GM18519 (cell line): ENCODE data around the gene SGSM2.

Source experiments
- ATAC-seq: cut with Tn5 transposase; IDR thresholded peaks from one replicate; pipeline ENCODE4 v1.9.1; 2021; ENCODE audit warnings: mild to moderate bottlenecking, moderate library complexity; ENCODE audit not compliant: unreplicated experiment, low FRiP score

SGSM2 gene

DNA sequence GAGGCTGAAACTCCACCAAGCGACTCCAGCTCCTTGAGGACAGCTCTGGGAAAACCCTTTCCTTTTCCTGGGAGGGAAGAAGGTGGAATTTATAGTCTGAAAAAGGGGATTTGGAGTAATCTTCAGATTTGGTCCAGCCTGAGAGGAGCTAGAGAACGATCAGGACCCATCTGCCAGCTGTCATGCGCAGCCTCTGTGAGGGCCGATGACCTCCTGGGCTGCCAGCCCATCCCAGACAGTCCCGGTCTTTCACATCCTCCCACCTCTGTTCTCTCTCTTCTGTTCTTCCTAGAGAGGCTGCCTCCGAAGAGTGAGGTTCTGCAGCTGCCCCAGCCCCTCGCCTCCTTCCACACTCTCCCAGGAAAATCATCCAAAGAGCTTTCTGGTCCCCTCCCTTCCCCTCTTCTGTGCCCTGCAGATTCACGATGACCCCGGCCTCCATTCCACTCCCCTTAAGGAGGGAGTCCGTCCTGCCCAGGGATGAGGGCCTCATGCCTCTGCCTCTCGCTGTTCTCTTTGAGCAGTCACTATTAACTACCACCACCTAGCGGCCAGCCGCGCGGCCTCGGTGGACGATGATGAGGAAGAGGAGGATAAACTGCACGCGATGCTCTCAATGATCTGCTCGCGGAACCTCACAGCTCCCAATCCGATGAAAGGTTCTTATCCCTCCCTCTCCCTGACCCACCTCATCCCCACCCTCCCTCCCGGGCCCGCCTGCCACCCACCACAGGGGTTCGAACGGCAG, 29.6 kb downstream of the SGSM2 start:
- ATAC-seq = no peak

DNA sequence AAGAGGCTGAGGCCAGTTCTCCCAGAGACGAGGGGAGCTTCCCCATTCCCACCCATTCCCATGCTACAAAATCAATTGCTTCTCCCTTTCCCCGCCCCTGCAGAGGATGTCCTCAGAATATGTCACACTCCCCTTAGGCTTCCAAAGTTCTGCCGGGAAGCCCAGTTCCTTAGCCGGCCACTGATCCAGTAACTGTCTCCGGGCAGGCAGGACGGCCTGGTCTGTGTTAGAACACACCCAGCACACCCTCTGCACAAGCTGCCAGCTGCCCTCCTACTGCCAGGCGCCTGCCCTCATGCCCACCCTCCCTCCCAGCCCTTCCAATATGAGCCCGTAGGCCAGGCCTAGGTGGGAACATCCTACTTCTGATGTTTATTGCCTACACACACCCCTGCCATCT, 31.1 kb downstream of the SGSM2 start:
- ATAC-seq = no peak

DNA sequence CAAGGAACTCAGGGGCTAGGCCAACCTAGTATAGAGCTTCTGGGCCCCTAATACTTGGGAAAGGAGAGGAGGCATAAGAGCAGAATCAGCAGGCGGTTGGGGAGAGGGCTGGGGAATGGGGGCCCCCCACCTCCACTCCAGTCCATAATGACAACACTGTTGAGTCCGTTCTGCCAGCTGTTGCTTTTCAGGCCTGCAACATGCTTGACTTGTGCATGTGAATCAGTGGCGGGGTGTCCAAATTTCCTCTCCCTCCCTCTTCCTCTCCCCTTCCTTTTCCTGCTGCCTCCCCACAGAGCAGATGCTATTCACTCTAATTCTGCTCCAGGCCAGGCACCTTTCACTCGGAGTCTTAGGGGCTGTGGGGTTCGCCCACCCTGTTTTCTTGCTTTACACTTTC, 31.7 kb downstream of the SGSM2 start:
- ATAC-seq = no peak

DNA sequence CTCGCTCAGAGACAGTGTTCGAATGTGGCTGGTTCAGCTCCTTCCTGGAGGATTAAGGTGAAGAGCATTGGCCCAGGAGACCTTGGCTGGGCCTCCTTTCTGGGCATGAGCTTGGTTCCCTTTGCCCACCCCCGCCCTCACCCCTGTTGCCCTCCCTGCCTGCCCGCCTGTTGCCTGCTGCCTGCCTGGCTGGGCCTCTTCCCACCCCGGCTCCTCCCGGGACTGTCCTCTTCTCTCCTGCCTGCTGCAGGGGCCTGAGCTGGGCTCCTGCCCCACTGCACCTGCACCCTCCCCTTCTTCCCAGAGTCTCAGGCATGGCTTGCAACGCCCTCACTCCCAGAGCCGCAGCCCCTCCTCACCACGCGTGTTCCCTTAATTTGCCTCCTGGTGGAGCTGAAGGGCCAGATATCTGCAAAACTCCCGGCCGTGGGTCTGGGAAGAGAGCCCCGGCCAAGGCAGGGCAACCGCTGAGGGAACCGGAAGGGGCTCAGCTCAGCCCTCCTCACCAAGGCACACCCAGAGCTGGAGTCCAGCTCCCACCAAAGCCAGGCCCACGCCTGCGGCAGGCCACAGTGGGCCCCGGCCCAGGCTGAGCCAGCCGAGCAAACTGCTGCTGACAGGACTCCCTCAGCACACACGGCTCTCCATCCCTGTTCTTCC, 32.4 kb downstream of the SGSM2 start:
- ATAC-seq = no peak

DNA sequence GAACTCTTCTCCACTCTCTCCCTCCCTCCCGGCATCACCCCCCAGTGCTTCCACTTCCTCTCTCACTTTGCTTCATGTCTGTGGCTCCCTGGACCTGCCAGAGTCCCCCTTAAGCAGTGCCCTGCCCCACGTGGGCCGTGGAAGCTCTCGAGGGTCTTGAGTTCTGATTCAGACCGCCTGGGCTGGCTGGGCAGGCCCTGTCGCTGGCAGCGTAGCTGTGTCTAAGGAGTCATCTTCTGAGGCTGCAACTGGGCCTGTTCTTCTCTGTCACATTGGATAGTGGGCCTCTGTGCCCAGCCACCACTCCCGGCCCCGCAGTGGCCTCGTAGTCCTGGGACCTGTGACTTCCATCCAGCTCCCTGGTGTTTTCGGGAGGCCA, 32.9 kb downstream of the SGSM2 start:
- ATAC-seq = no peak

DNA sequence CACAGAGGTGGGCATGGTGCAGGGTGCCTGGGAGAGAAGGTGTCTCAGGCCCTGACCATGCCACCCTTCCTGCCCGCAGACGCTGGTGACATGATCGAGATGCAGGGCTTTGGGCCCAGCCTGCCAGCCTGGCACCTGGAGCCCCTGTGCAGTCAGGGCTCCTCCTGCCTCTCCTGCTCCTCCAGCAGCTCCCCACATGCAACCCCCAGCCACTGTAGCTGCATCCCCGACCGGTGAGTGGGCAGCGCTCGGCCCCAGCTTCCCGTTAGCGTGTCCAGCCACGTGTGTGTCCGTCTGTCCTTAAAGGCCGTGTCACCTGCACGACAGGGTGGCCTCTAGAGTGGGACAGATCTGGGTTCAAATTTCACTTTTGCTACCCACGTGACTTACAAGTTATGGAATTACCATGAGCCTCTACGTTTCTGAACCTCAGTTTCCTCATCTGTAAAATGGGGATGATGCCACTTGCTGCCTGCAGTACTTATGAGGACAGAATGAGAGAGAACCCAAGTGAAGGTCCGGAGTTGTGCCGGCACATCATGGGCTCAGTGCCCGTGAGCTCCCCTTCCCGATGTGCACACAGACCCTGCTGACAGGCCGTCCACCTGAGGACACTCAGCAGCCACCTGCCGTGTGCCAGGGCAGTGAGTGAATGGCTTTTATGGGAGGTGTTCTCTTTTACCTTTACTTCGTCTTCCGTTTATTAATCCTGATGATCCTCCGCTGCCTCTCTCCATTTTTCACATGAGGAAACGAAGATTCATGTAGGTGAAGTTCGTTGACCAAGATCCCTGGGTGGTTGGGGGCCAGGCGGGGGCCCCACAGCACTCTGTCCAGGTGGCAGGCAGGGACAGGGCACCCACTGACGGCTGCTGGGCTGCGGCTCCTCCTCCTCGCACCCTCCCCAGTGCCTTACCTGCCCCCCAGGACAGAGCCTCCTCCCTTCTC, 34.2 kb downstream of the SGSM2 start:
- ATAC-seq = no peak

DNA sequence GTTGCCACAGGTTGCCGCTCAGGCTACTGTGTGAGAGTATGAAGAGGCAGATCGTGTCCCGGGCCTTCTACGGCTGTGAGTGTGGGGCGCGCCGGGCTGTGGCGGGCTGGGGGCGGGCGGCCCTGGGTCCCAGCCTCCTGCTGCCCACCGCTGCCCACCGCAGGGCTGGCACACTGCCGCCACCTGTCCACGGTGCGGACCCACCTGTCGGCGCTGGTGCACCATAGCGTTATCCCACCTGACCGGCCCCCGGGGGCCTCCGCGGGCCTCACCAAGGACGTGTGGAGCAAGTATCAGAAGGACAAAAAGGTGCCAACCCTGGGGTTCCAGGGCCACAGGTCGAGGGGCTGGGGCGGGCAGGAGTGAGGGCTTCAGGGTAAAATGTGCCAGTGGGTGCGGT, 34.9 kb downstream of the SGSM2 start:
- ATAC-seq = no peak

DNA sequence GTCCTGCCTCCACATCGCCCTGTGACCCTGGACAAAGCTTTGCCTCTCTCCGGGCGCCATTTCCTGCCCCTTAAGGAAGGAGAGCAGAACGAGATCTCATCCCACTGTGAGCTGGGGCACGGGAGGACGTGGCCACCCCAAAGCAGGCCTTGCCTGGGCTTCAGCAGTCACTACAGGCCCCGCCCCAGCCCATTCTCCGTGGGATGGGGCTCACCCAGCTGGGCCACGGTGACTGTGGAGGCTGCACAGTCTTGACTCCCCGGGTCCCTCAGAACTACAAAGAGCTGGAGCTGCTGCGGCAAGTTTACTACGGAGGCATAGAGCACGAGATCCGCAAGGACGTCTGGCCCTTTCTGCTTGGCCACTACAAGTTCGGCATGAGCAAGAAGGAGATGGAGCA, 35.4 kb downstream of the SGSM2 start:
- ATAC-seq = no peak

DNA sequence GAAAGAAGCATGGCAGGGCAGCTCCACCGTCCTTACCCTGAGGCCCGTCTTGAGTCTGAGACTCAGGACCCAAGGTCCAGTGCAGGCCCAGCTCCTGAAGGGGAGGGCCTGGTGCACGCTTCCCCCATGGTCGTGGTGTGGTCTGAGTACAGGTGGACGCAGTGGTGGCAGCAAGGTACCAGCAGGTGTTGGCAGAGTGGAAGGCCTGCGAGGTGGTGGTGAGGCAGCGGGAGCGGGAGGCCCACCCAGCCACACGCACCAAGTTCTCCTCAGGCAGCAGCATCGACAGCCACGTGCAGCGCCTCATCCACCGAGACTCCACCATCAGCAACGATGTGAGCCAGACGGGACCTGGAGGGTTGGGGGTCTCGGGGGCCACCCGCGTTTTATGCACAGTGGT, 35.9 kb downstream of the SGSM2 start:
- no peak for ATAC-seq

DNA sequence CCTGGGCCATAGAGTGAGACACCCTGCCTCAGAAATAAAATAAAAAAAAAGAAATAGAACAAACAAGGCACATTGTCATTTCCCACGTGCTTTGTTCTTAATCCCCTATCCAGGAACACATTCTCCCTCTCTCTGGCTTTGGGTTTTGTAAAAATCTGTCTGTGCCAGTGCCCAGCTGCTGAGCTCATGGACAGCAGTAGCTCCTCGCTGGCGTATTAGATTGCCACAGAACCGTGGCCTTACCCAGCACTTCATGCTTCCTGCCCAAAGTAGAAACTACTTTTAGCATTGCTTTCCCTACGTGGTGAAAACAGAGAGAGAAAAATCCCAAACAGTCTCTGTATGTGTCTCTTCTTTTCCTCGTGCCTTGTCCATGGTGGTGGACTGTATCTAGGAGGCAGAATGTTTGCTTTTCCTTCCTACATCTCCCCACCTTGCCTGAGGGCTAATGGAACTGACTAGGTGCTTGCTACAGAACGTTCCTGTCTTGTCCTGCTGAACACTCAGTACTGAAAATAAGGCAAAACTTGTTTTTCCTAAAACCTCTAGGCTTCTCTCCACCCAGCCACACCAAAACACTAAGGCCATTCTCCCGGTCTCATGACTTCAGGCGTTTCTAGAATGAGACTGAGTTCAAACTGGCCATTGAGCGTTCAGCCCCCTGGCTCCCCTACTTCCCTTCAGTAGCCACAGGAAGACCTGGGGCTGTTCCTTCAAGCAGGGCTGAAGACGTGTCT, 37.4 kb downstream of the SGSM2 start:
- no peak for ATAC-seq

DNA sequence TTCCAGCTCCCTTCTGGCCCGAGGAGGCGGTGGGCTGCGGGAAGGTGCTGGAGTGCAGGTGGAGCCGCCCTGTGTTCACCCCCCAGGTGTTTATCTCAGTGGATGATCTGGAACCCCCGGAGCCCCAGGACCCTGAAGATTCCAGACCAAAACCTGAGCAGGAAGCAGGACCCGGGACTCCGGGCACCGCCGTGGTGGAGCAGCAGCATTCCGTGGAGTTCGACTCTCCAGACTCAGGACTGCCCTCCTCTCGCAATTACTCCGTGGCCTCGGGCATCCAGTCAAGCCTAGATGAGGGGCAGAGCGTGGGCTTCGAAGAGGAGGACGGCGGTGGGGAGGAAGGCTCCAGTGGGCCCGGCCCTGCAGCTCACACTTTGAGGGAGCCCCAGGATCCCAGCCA, 38.1 kb downstream of the SGSM2 start:
- no peak for ATAC-seq

DNA sequence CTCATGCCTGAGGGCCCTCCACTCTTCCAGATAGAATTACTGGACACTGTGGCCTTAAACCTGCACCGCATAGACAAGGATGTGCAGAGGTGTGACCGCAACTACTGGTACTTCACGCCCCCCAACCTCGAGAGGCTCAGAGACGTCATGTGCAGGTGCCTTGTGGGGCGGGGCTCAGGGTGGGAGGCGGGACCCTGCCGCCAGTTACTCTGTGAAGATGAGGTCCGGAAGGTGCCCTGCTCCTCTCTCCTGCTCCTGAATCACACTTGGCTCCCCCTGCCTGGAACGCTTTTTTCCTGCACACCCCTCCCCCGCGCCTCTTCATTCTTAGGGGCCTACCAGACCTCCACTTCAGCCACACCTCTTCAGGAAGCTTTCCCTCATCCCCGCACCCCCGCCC, 38.8 kb downstream of the SGSM2 start:
- ATAC-seq = no peak

DNA sequence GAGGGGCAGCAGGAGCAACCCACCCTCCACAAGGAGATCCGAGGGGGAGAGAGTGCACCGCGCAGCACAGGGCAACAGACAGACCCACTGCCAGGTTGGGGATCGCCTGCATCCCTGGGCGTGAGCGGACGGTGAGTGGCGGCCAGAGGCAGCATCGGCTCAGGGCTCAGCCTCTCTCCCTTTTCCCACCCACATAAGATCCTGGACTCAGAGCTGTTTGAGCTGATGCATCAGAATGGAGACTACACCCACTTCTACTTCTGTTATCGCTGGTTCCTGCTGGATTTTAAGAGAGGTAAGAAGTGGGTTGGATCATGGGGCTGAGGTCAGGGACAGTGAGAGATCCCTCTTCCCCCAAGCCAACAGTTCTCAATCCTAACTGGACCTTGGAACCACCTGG, 40.4 kb downstream of the SGSM2 start:
- ATAC-seq = no peak

DNA sequence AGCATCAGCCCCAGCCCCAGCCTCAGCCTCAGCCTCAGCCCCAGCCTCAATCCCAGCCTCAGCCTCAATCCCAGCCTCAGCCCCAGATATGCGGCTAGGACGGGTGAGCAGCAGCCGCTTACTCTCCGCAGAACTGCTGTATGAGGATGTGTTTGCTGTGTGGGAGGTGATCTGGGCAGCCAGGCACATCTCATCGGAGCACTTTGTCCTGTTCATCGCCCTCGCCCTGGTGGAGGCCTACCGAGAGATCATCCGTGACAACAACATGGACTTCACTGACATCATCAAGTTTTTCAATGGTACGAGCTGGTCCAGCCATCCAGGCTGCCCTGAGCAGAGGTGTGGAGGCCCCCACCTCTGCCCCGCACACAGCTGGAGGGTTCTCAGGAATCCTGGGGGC, 41.6 kb downstream of the SGSM2 start:
- ATAC-seq = no peak

DNA sequence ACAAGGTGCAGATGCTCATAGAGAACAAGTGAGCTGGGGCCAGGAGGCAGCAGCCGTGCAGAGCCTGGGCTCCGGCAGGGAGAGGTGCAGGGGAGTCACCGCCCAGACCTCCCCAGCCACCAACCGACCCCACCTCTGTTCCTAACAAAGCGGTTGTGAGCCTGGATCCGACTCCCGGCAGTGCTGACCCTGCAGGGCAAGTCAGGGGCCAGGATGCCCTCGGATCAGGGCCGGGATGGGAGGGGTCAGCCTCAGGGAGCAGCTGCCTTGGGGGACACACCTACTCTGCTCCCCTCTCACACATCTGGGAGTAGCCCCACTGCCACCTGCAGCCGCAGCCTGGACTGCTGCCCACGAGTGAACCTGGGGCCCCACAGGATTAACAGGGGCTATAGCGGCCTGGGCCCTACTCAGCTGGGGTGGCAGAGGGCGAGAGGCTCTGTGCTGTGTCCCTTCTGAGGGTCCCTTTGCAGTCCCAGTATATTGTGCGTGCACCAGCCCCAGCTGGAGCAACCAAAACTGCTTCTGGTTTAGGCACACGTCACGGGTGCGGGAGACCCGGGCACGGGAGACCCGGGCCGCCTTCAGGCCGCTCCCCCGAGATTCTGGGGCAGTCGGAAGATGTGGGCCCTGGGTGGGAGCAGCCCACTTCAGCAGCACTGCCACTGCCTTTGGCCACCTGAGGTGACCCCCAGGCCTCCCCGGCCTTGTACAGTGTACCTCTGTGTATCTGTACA, 42.4 kb downstream of the SGSM2 start:
- ATAC-seq = no peak

DNA sequence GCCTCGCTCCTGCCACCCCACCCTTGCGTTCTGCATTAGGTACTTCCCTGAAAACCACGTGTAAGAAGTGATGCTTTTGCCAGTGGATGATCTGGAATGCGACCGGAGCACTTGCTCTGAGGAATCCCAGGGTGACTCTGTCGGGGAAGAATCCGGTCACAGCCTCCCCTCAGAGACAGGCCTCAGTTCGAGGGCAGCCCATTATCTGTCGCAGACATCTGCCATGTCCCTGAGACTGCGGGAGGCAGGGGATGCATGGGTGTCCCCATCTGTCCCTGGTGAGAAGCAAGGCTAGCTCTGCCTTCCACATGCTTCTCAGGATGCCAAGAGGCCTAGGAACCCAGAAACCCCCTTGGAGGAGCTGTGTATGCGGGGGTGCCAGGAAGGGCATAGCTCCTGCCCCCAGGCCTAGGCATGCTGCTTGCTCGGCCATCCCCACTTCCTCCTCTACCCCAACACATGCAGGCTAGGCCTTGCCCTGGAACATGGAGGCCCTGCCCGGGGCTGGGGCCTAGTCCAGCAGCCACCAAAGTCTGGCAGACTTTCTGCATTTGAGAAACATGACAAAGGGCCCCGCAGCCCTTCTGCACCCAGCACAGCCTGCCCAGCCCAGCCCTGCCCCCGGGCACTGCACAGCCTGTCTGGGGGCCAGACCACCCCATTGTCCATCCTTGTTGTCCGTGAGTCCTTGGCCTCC, 43.1 kb downstream of the SGSM2 start:
- ATAC-seq = no peak

DNA sequence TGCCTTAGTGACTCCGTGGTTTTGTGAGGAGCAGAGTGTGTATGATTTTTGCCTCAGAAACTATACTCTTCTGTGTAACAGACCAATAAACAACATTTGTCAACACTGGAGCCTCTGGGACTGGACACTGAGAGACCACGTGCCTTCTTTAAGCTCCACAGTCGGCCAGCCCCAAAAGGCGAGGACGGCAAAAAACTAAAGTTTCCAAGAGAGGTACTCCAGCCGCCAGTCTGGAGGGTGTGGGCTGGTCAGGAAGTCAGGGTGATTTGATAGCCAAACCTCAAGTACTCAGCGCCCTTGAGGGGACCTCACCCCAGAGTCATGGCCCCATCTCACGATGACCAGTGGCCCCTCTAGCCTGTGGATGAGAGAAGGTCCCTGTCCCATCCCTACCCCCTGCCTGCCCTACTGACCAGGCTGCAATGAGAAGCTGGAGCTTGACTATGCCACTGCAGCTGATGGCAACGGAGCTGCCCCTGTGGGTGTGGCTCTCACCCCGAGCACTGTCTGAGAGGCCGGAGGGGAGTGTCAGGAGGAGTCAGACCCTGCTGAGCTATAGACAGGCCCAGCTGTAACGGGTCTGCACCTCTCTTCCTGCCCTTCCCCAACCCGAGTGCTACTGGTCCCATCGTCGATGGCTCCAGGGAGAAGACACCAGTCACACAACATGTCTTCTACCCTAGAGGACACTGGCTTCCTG, 43.8 kb downstream of the SGSM2 start:
- ATAC-seq = no peak

DNA sequence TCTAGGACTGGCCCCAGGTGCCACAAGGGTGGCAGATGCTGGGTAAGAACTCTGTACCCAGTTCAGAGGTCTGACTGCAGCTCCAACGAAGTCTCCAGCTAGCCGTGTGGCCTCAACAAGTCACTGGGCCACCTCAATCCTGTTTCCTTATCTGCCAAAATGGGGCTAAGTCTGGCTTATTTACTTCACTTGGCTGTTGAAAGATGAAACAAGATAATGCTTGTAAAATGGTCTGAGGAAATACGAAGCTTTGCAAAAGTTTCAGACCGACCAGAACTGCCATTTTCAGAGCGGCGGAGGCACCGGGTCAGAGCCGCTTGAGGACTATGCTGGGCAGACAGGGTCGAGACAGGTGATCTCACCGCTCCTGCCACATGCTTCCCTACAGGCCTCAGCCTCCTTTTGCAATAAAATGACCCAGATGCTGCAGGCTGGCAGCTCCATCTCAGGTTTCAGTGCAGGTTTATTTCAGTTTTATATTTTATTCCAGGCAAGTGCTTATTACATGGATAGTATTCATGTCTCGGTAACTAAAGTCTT, 46.4 kb downstream of the SGSM2 start:
- no peak for ATAC-seq
